ENCODE results near the gene GNAI2.

DNA sequence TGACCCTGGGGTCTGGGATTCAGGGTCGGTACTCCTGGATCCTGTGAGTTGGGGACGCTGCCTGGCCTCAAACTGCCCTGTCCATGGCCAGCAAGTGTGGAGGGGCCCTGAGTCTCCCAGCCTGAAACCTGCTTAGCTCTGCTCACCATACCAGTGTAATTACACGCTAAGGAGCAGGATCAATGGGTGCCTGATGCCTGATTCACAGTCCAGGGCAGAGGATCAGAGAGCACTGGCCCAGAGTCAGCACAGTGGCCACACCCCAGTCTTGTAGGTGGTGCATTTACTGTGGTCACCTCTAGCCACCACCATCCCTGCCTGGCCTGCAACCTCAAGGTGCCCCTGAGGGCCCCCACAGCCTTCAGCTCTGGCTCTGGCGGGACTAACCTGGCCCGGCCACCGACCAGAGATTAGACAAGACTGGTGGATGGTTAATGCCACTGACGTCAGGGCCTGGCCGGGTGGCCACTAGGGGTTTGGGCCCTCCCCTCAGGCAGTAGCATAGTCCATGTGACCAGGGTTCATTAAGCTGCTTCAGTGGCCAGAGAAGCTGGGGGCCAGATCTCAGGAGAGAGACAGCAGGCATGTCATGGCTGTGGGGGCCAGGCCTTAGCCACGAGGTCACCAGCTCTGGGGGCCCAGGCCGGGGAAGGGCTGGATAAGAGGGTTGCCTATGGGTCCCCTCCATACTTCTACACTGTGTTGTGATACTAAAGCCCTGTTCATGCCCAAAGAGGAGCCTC is 34.3 kb upstream of the GNAI2 start:
- TF ChIP-seq CTCF (optimal IDR thresholded peaks at IDR 0.05 in 1 of 3, IDR thresholded peaks at IDR 0.05 in 1 of 3, conservative IDR thresholded peaks at IDR 0.05 in 1 of 3; ENCODE audit: extremely low read depth in 1 of 3, insufficient read depth in 2 of 3, low read length in 3 of 3), result no peak
- no peak for TF ChIP-seq EZH2 (IDR thresholded peaks at IDR 0.05; ENCODE audit: low read length)
